Bronchial epithelial cell (primary cell): ENCODE data around the gene OS9. TPM values are rescaled to one million over a fixed set of nuclear protein-coding genes. Genes with fewer than 3 reads are reported as not detected.
A peak's percentile ranks its signal among the peaks of the same experiment; 100 is the strongest.

ENCODE experiments used
- DNase-seq: peaks from one replicate; pipeline ENCODE4 v3.0.0-alpha.2; 2010; ENCODE audit warnings: low read depth
- FAIRE-seq: peaks from 2 replicates; lab custom pipeline; 2011; peaks lifted over from hg19 to GRCh38; lab: Jason Lieb, UNC
- H3K27me3 ChIP-seq: 2 replicates; pipeline ENCODE4 v1.5.1; 2011; ENCODE audit warnings: low read length; ENCODE audit not compliant: control insufficient read depth, insufficient read depth
- H3K36me3 ChIP-seq: 2 replicates; pipeline ENCODE4 v1.5.1; 2011; ENCODE audit warnings: low read length; ENCODE audit not compliant: control insufficient read depth, insufficient read depth
- H3K4me3 ChIP-seq: 2 replicates; pipeline ENCODE4 v1.5.1; 2011; ENCODE audit warnings: mild to moderate bottlenecking, low read depth, low read length, control low read depth
- total RNA-seq: library from RNA; depleted of rRNA; stranded (reverse); fragments of >200 nt; gene quantifications from 2 replicates; pipeline ENCODE4 v1.2.1, GENCODE V29; 2014
- TF ChIP-seq, protein P1 (sequence below): IDR thresholded peaks from 2 replicates; pipeline ENCODE4 v1.5.1; 2011; ENCODE audit warnings: mild to moderate bottlenecking, moderate library complexity, low read length, control low read depth, inconsistent platforms; ENCODE audit not compliant: insufficient read depth, severe bottlenecking

The OS9 gene
- total RNA-seq, 1 donor from 2014 or later, result 405 TPM

DNA sequence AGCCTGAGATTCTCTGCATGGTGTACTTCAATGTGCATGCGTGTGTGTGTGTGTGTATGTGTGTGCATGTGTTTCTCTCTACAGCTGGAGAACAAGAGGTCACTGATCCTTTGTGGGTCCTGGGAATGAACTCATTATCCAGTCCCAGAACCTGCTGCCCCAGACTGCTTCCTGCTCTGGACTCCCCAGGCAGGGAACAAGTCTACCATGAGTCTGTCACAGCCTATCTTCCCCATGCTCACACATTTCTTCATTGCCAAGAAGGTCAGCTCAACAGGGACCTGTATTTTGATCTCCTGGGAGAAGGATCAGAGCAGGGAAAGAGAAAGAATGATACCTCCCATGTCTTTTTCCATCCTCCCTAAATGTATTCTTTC lies 47.5 kb downstream of the OS9 start:
- TF ChIP-seq, protein P1, sequence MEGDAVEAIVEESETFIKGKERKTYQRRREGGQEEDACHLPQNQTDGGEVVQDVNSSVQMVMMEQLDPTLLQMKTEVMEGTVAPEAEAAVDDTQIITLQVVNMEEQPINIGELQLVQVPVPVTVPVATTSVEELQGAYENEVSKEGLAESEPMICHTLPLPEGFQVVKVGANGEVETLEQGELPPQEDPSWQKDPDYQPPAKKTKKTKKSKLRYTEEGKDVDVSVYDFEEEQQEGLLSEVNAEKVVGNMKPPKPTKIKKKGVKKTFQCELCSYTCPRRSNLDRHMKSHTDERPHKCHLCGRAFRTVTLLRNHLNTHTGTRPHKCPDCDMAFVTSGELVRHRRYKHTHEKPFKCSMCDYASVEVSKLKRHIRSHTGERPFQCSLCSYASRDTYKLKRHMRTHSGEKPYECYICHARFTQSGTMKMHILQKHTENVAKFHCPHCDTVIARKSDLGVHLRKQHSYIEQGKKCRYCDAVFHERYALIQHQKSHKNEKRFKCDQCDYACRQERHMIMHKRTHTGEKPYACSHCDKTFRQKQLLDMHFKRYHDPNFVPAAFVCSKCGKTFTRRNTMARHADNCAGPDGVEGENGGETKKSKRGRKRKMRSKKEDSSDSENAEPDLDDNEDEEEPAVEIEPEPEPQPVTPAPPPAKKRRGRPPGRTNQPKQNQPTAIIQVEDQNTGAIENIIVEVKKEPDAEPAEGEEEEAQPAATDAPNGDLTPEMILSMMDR, result no peak
- H3K36me3 ChIP-seq, result no peaks in the 10 kb centered on the region
- H3K4me3 ChIP-seq, result no peak overlapping the region
- FAIRE-seq (no peak), DNase-seq (no peak)
- peaks cover 29% of the 10 kb centered on the region for H3K27me3 ChIP-seq

DNA sequence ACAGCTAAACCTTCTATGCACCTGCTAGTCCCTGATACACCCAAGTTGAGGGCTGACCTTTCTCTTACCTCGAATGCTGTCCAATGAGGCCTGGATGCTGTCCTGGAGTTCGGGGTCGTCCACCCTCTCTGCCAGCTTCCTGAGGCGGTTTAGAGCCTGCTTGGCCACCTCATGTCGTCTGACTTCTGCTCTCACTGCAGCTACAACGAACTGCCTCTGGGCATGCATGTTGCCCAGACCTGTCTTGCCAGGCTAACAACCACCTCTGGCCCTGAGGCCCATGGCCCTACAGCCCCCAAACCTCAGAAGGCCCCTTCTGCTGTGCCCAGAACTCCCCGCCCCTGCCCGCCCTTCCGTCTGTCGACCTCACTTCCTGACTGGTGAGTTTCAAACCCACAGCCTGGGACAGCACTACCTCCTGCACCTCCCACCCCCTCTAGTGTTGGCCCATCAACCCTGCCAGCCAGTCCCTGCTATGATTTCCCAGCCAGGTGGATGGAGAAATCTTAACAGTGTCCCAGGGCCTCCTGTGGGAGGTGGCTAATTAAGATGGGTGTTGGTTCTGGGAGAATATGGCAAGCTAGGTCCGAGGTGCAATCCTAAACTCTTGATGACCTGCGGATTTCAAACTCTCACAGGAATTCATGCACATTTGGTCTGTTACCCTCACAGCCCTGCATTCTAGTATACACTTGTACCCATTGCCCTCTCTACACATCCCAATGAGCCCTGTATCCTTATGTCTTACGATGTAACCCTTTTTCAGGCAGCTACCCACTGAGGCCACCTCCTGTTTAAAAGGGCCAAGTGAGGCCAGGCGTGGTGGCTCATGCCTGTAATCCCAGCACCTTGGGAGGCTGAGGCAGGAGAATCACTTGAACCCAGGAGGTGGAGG lies 48.2 kb downstream of the OS9 start:
- TF ChIP-seq, protein P1, result peak; percentile 11
- Histone ChIP-seq H3K36me3 (peaks cover under 1% of the 10 kb centered on the region), H3K4me3 (no peak overlapping the region), H3K27me3 (peaks cover 24% of the 10 kb centered on the region)
- FAIRE-seq (no peak), DNase-seq (no peak)

- FAIRE-seq, result no peak
- DNase-seq, result no peak
- Histone ChIP-seq H3K4me3 (no peak overlapping the region), H3K27me3 (peaks cover 14% of the 10 kb centered on the region), H3K36me3 (peaks cover 4% of the 10 kb centered on the region)
- TF ChIP-seq, protein P1, result no peak
Observed at GRCh38 chr12:57743769-57744168, 49.8 kb downstream of the OS9 start.

GRCh38 chr12:57744194-57744776 lies 50.4 kb downstream of the OS9 start:
- DNase-seq, result no peak
- no peak for FAIRE-seq
- Histone ChIP-seq H3K27me3 (peaks cover 9% of the 10 kb centered on the region), H3K36me3 (peaks cover 4% of the 10 kb centered on the region), H3K4me3 (peak overlapping the region; percentile 73)
- TF ChIP-seq, protein P1, result no peak

DNA sequence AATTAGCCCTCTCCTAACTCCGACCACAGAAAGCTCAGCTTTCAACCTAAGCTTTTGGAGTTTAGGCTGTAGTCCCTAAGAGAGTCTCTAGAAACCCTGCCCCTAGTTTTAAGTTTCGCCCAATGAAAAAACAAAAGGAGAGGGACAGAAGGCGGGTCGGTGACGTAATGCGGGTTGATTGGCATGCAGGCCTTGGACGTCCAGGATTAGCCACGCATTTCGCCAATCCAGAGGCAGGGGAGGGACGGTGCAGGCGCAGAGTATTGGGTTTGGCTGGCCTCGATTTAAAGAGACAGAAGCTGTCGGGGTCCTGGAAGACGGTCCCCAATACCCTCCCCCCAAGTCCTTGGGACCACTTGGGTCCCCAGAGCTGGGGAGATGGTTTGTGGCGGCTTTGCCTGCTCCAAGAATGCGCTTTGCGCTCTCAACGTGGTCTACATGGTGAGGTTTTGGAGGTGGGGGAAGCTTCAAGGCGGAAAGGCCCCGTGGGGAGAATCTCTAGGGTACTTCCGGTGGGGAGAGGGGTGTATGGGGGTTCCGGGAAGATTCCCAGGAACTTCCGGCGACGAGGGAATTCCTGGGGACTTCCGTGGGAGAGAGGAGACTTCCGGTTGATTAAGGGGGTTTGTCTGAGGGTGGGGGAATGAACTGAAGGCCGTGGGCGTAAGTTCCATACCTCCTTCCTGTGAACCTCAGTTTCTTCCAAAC lies 51.0 kb downstream of the OS9 start, which contains the start of gene TSPAN31:
Gene TSPAN31, plus strand, starts transcription at position 263 of the 708 bp plus-strand sequence. Its CDS starts 116 bp downstream, at position 379.
- peak; percentile 96 for DNase-seq
- peak within 1 kb of the TSS; percentile 73 for H3K4me3 ChIP-seq
- peak; percentile 64 for FAIRE-seq
- H3K36me3 ChIP-seq, result peaks cover 5% of the 10 kb centered on the region
- peaks cover 3% of the 10 kb centered on the region for H3K27me3 ChIP-seq
- TF ChIP-seq, protein P1, result no peak
